ENCODE data around the gene VIPAS39. TPM values are rescaled to one million over a fixed set of nuclear protein-coding genes. Genes with fewer than 3 reads are reported as not detected.
A peak's percentile ranks its signal among the peaks of the same experiment; 100 is the strongest.

The VIPAS39 gene
- total RNA-seq, 1 donor from 2014 or later, result 25.0 TPM

DNA sequence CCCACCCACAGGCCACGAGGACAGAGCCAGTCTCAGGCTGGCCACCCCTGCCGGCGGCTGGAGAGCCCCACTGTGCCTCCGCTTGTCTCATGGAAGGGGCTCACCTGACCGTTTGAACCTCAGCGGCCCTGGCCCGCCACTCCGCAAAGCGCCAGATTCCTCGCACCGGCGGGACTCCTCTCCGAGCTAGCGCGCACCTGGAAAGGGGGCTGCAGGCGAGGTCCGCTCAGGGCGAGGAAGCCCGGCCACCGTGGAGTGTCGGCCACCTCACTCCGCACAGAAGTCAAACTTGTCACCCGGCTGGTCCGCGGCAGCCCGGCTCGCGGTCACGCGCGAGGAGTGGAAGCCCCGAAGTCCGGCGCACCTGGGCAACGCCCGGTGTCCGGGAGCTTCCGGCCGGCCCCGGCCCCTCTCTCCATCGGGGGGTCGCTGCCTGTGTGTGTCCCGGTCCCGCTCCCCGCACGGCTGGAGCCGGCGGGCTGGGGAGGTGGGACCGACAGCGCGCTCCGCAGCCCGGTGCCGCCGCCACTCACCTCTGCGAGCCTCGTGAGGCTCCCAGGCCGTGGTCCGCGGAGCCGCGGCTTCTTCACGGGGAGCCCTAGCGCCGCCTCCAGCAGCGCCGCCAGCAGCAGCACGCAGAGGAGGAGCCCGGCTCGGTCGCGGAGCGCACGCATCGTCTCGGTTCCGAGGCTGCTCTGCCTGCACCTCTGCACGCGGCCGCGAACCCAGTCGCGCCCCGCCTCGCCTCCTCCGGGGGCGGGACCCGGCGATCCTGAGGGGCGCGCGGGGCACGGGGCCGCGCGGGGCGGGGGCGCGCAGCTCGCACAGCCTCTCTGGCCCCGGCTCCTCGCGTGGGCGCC, 40.9 kb upstream of the VIPAS39 start, which contains the start of gene ISM2:
Gene ISM2 (minus strand): TSS at position 697 of the 860 bp plus-strand sequence. CDS start 23 bp downstream, at position 674.
- Mint-ChIP-seq H3K9me3 (peaks cover 4% of the 10 kb centered on the region), H3K27ac (no peak within 1 kb of the TSS), H3K4me3 (peak within 1 kb of the TSS; percentile 80), H3K4me1 (ENCODE audit: unreplicated experiment) (no peaks in the 10 kb centered on the region), H3K27me3 (peaks cover 39% of the 10 kb centered on the region), H3K36me3 (peaks cover 4% of the 10 kb centered on the region)
- no peak for DNase-seq (ENCODE audit: extremely low spot score, unreplicated experiment)
- TF ChIP-seq, protein P1, sequence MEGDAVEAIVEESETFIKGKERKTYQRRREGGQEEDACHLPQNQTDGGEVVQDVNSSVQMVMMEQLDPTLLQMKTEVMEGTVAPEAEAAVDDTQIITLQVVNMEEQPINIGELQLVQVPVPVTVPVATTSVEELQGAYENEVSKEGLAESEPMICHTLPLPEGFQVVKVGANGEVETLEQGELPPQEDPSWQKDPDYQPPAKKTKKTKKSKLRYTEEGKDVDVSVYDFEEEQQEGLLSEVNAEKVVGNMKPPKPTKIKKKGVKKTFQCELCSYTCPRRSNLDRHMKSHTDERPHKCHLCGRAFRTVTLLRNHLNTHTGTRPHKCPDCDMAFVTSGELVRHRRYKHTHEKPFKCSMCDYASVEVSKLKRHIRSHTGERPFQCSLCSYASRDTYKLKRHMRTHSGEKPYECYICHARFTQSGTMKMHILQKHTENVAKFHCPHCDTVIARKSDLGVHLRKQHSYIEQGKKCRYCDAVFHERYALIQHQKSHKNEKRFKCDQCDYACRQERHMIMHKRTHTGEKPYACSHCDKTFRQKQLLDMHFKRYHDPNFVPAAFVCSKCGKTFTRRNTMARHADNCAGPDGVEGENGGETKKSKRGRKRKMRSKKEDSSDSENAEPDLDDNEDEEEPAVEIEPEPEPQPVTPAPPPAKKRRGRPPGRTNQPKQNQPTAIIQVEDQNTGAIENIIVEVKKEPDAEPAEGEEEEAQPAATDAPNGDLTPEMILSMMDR (conservative IDR thresholded peaks at IDR 0.05), result no peak

DNA sequence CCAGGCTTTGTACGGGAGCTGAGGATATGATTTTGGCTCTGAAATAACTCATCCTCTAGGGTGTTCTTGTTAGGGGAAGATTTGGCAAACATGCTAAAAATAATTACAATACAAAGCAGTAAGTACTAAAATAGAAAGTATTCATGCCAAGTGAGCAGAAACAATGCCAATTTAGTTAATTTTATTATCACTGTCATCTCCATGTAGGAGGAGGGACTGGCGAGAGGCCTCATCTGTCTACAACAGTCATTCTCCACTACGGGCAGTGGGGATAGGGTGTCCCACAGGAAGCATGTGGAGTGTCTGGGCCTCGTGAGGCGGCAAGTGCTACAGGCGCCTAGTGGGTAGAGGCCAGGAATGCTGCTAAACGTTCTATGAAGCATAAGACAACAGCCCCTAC, 37.9 kb upstream of the VIPAS39 start:
- TF ChIP-seq, protein P1 (conservative IDR thresholded peaks at IDR 0.05), result no peak
- Mint-ChIP-seq H3K4me3 (no peak overlapping the region), H3K9me3 (no peaks in the 10 kb centered on the region)

DNA sequence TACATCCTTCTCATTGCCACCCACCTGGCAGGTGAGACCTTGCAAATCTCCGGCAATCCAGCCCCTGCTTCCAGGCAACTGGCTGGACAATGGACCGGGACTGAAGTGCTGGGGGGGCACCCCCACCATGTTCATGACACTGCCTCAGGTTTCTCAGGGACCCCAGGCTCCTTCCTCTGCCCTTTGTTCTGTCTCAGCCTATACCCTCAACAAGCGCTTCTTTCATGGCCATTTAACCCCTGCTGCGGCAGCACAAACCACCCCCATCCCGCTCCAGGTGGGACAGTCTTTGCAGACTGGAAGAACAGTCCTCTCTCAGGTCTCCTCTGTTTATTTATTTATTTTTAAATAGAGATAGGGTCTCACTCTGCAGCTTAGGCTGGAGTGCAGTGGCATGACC, 33.7 kb upstream of the VIPAS39 start:
- TF ChIP-seq, protein P1 (conservative IDR thresholded peaks at IDR 0.05), result no peak
- Mint-ChIP-seq H3K9me3 (no peaks in the 10 kb centered on the region), H3K27me3 (peaks cover 5% of the 10 kb centered on the region), H3K27ac (no peak overlapping the region), H3K4me3 (no peak overlapping the region), H3K4me1 (ENCODE audit: unreplicated experiment) (no peaks in the 10 kb centered on the region), H3K36me3 (no peaks in the 10 kb centered on the region)
- no peak for DNase-seq (ENCODE audit: extremely low spot score, unreplicated experiment)

More for the DNA sequence above, 37.9 kb upstream of the VIPAS39 start:
- no peak for DNase-seq (ENCODE audit: extremely low spot score, unreplicated experiment)
- no peaks in the 10 kb centered on the region for H3K36me3 Mint-ChIP-seq
- H3K27ac Mint-ChIP-seq, result no peak overlapping the region
- no peaks in the 10 kb centered on the region for H3K4me1 Mint-ChIP-seq (ENCODE audit: unreplicated experiment)
- H3K27me3 Mint-ChIP-seq, result peaks cover 31% of the 10 kb centered on the region

DNA sequence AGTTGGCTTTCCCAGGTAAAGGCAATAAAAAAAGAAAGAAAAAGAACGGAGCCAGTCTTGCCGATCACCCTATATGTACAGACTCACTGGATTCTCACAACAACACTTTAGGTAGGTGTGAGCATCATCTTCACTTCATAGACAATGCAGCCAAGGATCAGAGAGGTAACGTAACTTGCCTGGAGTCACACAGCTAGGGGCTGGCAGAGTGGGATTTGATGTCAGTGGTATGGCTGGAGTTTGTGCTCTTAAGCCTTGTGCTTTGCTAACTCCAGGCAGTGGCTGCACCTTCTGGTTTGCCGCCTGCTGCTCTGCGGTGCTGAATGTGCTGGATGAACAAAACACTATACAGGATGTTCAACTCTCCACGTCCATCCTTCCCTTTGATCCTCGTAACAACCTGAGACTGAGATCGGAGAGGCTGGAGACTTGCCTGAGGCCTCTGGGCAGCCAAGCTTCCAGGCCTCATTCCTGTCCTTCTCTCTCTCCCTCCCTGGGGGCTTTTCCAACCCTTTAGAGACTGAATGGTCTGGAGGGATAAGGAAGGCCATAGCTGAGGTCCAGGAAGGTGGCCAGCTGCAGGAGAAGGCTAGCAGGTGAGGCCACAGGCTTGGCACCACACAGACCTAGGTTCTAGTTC, 33.1 kb upstream of the VIPAS39 start:
- H3K9me3 Mint-ChIP-seq, result no peaks in the 10 kb centered on the region
- no peak overlapping the region for H3K4me3 Mint-ChIP-seq
- no peak for DNase-seq (ENCODE audit: extremely low spot score, unreplicated experiment)
- no peaks in the 10 kb centered on the region for H3K27me3 Mint-ChIP-seq
- TF ChIP-seq, protein P1 (conservative IDR thresholded peaks at IDR 0.05), result no peak
- H3K27ac Mint-ChIP-seq, result no peak overlapping the region
- H3K4me1 Mint-ChIP-seq (ENCODE audit: unreplicated experiment), result no peaks in the 10 kb centered on the region
- no peaks in the 10 kb centered on the region for H3K36me3 Mint-ChIP-seq

DNA sequence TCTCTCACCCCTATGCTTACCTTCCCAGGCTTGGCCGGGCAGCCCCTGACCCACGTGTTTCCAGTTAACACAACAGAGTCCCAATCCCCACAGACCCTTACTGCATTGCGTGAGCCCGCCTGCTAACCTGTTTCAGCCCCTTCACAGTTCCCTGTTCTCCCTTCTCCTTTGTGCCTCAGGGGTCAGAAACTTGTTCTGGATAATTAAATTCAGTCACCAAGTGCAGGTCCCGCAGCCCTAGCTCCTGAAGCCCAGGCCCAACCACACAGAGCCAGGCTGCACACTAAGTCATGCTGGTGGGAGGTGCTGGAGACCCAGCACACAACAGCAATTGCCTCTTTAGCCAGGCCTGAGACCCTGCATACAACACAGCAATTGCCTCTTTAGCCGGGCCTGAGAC, 31.6 kb upstream of the VIPAS39 start:
- no peak for DNase-seq (ENCODE audit: extremely low spot score, unreplicated experiment)
- H3K4me1 Mint-ChIP-seq (ENCODE audit: unreplicated experiment), result no peaks in the 10 kb centered on the region
- no peaks in the 10 kb centered on the region for H3K9me3 Mint-ChIP-seq
- TF ChIP-seq, protein P1 (conservative IDR thresholded peaks at IDR 0.05), result no peak
- H3K27me3 Mint-ChIP-seq, result no peaks in the 10 kb centered on the region
- H3K36me3 Mint-ChIP-seq, result no peaks in the 10 kb centered on the region
- no peak overlapping the region for H3K27ac Mint-ChIP-seq
- H3K4me3 Mint-ChIP-seq, result no peak overlapping the region

Measured in type B pancreatic cell (in vitro differentiated cells).